ENCODE data around the gene IFNL3. TPM values are rescaled to one million over a fixed set of nuclear protein-coding genes. Genes with fewer than 3 reads are reported as not detected.

Gene IFNL3
- total RNA-seq, 1 experiment from 2014 or later: not detected

- no peaks in the 10 kb centered on the region for H4K20me1 ChIP-seq (ENCODE audit: low read length)
- H3F3A ChIP-seq (ENCODE audit: low read length, unreplicated experiment): no peaks in the 10 kb centered on the region
- 0 out of 2 replicates have a peak overlapping the region, but pooled peaks have one; percentile 11 for H3K27ac ChIP-seq (ENCODE audit: low read length)
- intact Hi-C loops (cut with micrococcal nuclease): no loop called here
- H3K4me2 ChIP-seq (ENCODE audit: low read length): 0 out of 2 replicates have a peak overlapping the region, but pooled peaks have one; percentile 19
- 0 out of 2 replicates have a peak overlapping the region, but pooled peaks have one; percentile 30 for H2AFZ ChIP-seq (ENCODE audit: low read length)
- no peaks in the 10 kb centered on the region for H3K27me3 ChIP-seq (ENCODE audit: low read length)
- H3K9me2 ChIP-seq (replicated peaks; ENCODE audit: low read length): no peaks in the 10 kb centered on the region
- ATAC-seq: peak; percentile 23; the same call in 1 of the 2 replicates
- POLR2A ChIA-PET (ENCODE audit: unreplicated experiment): no interaction called here
- no peak for TF ChIP-seq EZH2phosphoT487 (IDR thresholded peaks at IDR 0.05; ENCODE audit: borderline replicate concordance, low read length)
- TF ChIP-seq CTCF (conservative IDR thresholded peaks at IDR 0.05; ENCODE audit: low read depth, low read length): no peak
- TF ChIP-seq EZH2 (IDR thresholded peaks at IDR 0.05; ENCODE audit: low read length, unreplicated experiment): no peak
- H3K4me3 ChIP-seq (ENCODE audit: low read length): no peak overlapping the region
- peaks cover 23% of the 10 kb centered on the region for H3K4me1 ChIP-seq (ENCODE audit: insufficient read depth, low read length)
- no peaks in the 10 kb centered on the region for H3K9me3 ChIP-seq (ENCODE audit: low read length)
- no peaks in the 10 kb centered on the region for H3K79me2 ChIP-seq (ENCODE audit: low read length)
- BruUV-seq (replicated peaks): no TSS peak
- CTCF ChIA-PET: no interaction called here
- H3K36me3 ChIP-seq (ENCODE audit: low read depth, low read length): no peaks in the 10 kb centered on the region
- no peak overlapping the region for H3K9ac ChIP-seq (ENCODE audit: low read length)
- peak; percentile 23 for DNase-seq
Observed at GRCh38 chr19:39195755-39196154, 49.1 kb downstream of the IFNL3 start.

GRCh38 chr19:39194832-39195542 is 49.8 kb downstream of the IFNL3 start:
- Histone ChIP-seq H3K4me1 (ENCODE audit: insufficient read depth, low read length) (peaks cover 23% of the 10 kb centered on the region), H3K4me2 (ENCODE audit: low read length) (no peak overlapping the region), H3K79me2 (ENCODE audit: low read length) (no peaks in the 10 kb centered on the region), H2AFZ (ENCODE audit: low read length) (0 out of 2 replicates have a peak overlapping the region, but pooled peaks have one; percentile 30), H3K4me3 (ENCODE audit: low read length) (no peak overlapping the region), H3K27ac (ENCODE audit: low read length) (0 out of 2 replicates have a peak overlapping the region, but pooled peaks have one; percentile 11), H3K27me3 (ENCODE audit: low read length) (no peaks in the 10 kb centered on the region), H3K9me3 (ENCODE audit: low read length) (no peaks in the 10 kb centered on the region), H3F3A (ENCODE audit: low read length, unreplicated experiment) (no peaks in the 10 kb centered on the region), H3K9me2 (replicated peaks; ENCODE audit: low read length) (no peaks in the 10 kb centered on the region), H4K20me1 (ENCODE audit: low read length) (no peaks in the 10 kb centered on the region), H3K9ac (ENCODE audit: low read length) (no peak overlapping the region), H3K36me3 (ENCODE audit: low read depth, low read length) (no peaks in the 10 kb centered on the region)
- no TSS peak for BruUV-seq (replicated peaks)
- DNase-seq: peak; percentile 14
- CTCF ChIA-PET: no interaction called here
- intact Hi-C loops (cut with micrococcal nuclease): no loop called here
- no peak; the same call in 1 of the 2 replicates for ATAC-seq
- no peak for TF ChIP-seq CTCF (conservative IDR thresholded peaks at IDR 0.05; ENCODE audit: low read depth, low read length)
- TF ChIP-seq EZH2phosphoT487 (IDR thresholded peaks at IDR 0.05; ENCODE audit: borderline replicate concordance, low read length): no peak
- TF ChIP-seq EZH2 (IDR thresholded peaks at IDR 0.05; ENCODE audit: low read length, unreplicated experiment): no peak
- POLR2A ChIA-PET (ENCODE audit: unreplicated experiment): no interaction called here

GRCh38 chr19:39193803-39194202 is 51.0 kb downstream of the IFNL3 start:
- no peak for DNase-seq
- H3K9ac ChIP-seq (ENCODE audit: low read length): no peak overlapping the region
- ChIA-PET CTCF (no interaction called here), POLR2A (ENCODE audit: unreplicated experiment) (interaction anchor here (0.6 kb wide), 1 partner anchor 9 kb away, joined by 5 read pairs; no protein-coding TSS in a partner anchor)
- H3K4me3 ChIP-seq (ENCODE audit: low read length): no peak overlapping the region
- H3K79me2 ChIP-seq (ENCODE audit: low read length): no peaks in the 10 kb centered on the region
- no peaks in the 10 kb centered on the region for H3K9me3 ChIP-seq (ENCODE audit: low read length)
- ATAC-seq: peak; percentile 47
- intact Hi-C loops (cut with micrococcal nuclease): no loop called here
- BruUV-seq (replicated peaks): no TSS peak
- H3K36me3 ChIP-seq (ENCODE audit: low read depth, low read length): no peaks in the 10 kb centered on the region
- H2AFZ ChIP-seq (ENCODE audit: low read length): no peak overlapping the region
- H3F3A ChIP-seq (ENCODE audit: low read length, unreplicated experiment): no peaks in the 10 kb centered on the region
- TF ChIP-seq EZH2 (IDR thresholded peaks at IDR 0.05; ENCODE audit: low read length, unreplicated experiment): no peak
- no peak for TF ChIP-seq CTCF (conservative IDR thresholded peaks at IDR 0.05; ENCODE audit: low read depth, low read length)
- TF ChIP-seq EZH2phosphoT487 (IDR thresholded peaks at IDR 0.05; ENCODE audit: borderline replicate concordance, low read length): no peak
- no peaks in the 10 kb centered on the region for H3K9me2 ChIP-seq (replicated peaks; ENCODE audit: low read length)
- peaks cover 23% of the 10 kb centered on the region for H3K4me1 ChIP-seq (ENCODE audit: insufficient read depth, low read length)
- no peak overlapping the region for H3K4me2 ChIP-seq (ENCODE audit: low read length)
- H3K27me3 ChIP-seq (ENCODE audit: low read length): no peaks in the 10 kb centered on the region
- H4K20me1 ChIP-seq (ENCODE audit: low read length): no peaks in the 10 kb centered on the region
- no peak overlapping the region for H3K27ac ChIP-seq (ENCODE audit: low read length)

Data from PC-3 (cell line).